ENCODE data around the gene JADE2. TPM values are rescaled to one million over a fixed set of nuclear protein-coding genes. Genes with fewer than 3 reads are reported as not detected.

The JADE2 gene
- total RNA-seq, 1 donor from 2014 or later = 31.6 TPM

DNA sequence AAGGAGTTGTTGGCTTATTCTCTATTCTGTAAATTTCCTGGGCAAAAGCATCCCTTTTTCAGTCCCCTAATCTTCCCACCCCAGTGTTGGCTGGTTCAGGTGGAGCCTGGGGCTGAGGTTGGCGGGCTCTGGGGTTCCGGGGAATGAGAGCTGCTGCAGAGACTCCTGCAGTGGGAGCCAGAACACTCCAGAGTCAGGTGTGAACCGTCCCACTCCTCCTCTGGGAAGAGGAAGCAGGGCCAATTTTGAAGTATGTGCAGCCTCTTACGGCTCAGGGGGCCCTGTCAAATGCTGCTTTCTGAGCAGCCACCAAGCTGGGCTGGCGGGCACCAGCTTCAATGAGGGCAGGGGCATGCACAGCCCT lies 42.8 kb downstream of the JADE2 start:
- no peak for DNase-seq (ENCODE audit: low spot score)

GRCh38 chr5:134568761-134569695 lies 43.6 kb downstream of the JADE2 start:
- DNase-seq (ENCODE audit: low spot score) = no peak

- DNase-seq (ENCODE audit: low spot score) = no peak
Measured at GRCh38 chr5:134569758-134570364, 44.4 kb downstream of the JADE2 start.

GRCh38 chr5:134570365-134570758 lies 44.9 kb downstream of the JADE2 start:
- DNase-seq (ENCODE audit: low spot score) = no peak

GRCh38 chr5:134570886-134571285 lies 45.4 kb downstream of the JADE2 start:
- no peak for DNase-seq (ENCODE audit: low spot score)

DNA sequence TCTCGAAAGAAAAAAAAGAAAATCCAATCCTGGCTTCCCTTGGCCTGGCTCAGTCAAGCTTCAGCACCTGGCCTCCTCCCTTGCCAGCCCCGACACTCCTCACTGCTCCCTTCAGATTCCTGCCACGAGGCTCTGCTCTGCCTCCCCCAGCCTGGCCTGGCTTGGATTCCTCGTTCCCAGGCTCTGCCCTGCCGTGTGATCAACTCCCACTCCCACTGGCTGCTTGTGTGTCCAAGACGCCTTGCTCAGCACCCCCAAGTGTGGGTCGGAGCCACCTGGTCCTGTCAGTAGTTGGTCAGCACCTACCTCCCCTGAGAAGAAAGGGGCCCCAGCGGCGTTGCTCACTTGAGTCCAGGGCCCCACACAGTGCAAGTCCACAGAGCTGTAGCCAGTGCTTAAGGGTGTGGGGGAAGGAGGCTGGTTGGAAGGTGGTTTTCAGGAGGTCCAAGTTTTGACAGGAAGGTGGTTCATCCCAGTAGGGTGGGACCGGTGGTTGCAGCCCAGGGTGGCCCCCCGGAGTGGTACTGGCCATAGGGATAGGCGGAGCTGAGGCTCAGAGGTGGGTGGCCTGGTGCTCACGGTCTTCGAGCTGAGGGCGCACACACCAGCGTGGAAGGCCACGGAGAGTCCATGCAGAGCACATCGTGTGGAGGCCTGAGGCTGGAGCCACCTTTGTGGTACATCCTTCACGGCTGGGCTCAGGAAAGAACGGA lies 46.4 kb downstream of the JADE2 start:
- no peak for DNase-seq (ENCODE audit: low spot score)

DNA sequence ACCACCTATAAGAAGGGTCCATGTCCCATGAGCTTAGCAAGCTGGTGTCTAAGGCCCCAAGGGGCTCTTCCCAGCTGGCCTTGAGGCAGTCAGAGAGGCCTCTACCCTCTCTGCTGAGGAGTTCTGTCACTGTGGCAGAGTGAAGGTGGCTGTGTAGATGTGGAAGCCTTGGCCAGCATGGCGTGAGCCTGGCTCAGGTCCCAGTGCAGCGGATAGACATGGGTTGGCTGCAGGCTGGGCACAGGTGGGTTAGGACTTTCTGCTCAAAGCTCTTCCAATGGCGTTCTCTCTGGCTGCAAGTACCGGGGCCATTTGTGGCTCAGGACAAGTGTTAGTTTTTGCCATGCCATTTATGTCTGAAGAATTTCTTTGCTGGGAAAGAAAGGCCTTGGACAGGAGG lies 47.3 kb downstream of the JADE2 start:
- DNase-seq (ENCODE audit: low spot score) = no peak

DNA sequence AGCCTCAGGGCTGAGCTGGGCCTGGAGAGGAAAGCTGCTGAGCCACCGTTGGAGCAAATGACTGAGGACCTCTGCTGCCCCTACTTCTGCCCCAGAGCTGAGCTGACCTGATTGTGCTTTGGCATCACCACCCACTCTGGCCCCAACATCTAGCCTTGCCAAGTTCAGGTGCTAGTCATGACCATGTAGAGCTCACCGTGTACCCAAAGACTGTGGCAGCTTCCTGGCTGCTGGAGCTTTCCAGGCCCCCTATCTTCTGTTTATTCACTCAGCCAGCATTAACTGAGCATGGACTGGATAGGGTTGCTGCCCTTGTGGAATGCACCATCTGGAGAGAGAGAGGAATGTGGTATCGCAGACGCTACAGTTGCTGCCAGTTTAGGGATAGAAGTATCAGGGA lies 49.1 kb downstream of the JADE2 start:
- DNase-seq (ENCODE audit: low spot score) = no peak

- DNase-seq (ENCODE audit: low spot score) = no peak
Measured at GRCh38 chr5:134575316-134575715, 49.8 kb downstream of the JADE2 start.

GRCh38 chr5:134576386-134577021 lies 51.0 kb downstream of the JADE2 start:
- no peak for DNase-seq (ENCODE audit: low spot score)

GRCh38 chr5:134577022-134577795 lies 51.7 kb downstream of the JADE2 start:
- DNase-seq (ENCODE audit: low spot score) = no peak

GRCh38 chr5:134577796-134578577 lies 52.5 kb downstream of the JADE2 start:
- DNase-seq (ENCODE audit: low spot score) = peak; percentile 94

DNA sequence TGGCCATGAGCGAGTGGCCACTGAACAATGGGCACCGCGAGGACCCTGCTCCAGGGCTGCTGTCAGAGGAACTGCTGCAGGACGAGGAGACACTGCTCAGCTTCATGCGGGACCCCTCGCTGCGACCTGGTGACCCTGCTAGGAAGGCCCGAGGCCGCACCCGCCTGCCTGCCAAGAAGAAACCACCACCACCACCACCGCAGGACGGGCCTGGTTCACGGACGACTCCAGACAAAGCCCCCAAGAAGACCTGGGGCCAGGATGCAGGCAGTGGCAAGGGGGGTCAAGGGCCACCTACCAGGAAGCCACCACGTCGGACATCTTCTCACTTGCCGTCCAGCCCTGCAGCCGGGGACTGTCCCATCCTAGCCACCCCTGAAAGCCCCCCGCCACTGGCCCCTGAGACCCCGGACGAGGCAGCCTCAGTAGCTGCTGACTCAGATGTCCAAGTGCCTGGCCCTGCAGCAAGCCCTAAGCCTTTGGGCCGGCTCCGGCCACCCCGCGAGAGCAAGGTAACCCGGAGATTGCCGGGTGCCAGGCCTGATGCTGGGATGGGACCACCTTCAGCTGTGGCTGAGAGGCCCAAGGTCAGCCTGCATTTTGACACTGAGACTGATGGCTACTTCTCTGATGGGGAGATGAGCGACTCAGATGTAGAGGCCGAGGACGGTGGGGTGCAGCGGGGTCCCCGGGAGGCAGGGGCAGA lies 53.3 kb downstream of the JADE2 start:
- no peak for DNase-seq (ENCODE audit: low spot score)

DNA sequence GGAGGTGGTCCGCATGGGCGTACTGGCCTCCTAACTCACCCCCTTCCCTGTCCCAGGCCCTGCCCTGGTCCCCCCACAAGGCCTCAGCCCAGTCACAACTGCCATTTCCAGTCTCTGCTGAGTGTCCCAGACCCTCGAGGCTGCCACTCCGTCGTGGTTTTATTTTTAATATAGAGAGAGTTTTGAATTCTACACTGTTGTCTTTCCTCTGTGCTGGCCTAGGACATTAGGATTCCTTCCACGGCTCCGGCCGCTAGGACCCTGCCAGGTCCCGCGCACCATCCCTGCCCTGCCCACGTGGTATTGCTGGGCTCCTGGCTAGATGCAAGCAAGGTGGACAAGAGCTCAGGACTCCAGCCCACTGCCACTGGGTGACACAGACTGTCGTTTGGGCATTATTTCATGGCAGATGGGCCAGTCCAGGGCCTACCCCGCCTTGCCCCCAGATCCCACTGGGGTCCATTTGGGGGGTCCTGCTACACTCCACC lies 53.9 kb downstream of the JADE2 start:
- DNase-seq (ENCODE audit: low spot score) = no peak

DNA sequence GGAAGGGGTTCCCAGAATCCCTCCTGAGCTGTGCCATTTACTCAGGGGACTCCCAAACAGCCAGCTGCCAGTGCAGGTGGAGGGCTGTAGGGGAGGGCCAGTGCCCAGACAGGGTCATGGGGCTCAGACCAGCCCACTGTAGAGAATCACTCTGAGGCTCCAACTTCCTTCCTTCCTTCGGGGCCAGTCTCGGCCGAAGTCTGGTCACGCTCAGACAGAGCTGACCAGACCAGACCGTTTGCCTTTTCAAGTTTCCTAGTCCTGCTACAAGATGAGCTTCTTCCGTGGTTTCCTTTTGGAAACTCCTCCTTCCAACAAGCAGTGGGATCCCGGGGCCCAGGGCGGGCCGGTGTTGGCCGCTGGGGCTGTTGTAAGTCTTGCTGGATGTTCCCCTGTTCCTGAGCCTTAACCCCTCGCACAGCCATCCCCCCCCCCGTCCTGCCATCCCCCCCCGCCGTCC lies 54.6 kb downstream of the JADE2 start:
- no peak for DNase-seq (ENCODE audit: low spot score)

GRCh38 chr5:134581241-134581981 lies 55.9 kb downstream of the JADE2 start:
- DNase-seq (ENCODE audit: low spot score) = peak; percentile 85

DNA sequence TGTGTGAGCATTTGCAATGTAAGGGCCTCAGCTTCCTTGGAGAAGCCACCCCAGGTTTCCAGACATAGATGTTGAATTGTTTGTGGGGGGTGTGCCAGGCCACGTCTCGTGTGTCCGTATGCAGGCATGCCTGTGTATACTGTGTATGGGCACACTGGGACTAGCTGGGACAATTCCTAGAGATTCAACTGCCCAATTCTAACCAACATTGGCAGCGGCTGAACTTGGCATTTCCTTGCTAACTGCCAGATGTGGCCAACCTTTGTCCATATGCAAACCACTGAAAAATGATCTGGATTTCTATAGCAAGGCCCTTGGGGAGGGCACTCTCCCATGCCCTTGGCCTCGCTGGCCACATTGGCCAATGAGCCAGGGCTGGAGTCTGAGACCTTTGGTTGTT lies 56.8 kb downstream of the JADE2 start:
- peak; percentile 64 for DNase-seq (ENCODE audit: low spot score)

DNA sequence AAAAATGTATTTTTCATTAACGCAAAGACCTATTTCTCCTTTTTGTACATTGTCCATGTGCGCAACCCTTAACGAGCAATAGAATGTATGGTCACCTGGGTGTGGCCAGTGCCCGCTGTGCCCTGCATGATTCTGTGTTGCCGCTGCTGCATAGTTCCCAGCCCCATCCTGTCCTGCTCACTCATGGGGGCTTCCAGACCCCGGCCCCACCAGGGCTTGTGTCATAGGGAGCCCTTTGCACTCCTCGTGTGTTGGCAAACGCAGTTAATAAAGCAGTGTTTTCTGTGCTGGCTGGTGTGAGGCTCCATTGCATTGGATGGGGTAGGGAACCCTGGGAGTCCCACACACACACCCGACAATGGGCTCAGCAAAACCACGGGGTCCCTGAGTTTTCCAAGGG lies 57.5 kb downstream of the JADE2 start:
- DNase-seq (ENCODE audit: low spot score) = peak; percentile 62
